PFSK-1 (cell line): Measurements from ENCODE around the gene RICTOR.

ENCODE experiments used
- FOXP2 ChIP-seq: optimal IDR thresholded peaks from 2 replicates; pipeline ENCODE3; 2011; ENCODE audit warnings: borderline replicate concordance, control low read depth, inconsistent platforms; ENCODE audit not compliant: insufficient read depth; ENCODE audit errors: extremely low read length, extremely low read depth
- POLR2AphosphoS5 ChIP-seq: IDR thresholded peaks from 2 replicates; pipeline ENCODE4 v1.6.1; 2012; ENCODE audit warnings: low read depth, mild to moderate bottlenecking, control low read depth, low read length, moderate library complexity
- REST ChIP-seq, 2 experiments: IDR thresholded peaks; 2 replicates each; pipeline versions ENCODE4 v1.6.1 to v1.8.0; 2011 to 2012; ENCODE audit warnings: low read depth in 2 of 2, low read length in 2 of 2, control low read depth in 1 of 2, inconsistent platforms in 1 of 2, mild to moderate bottlenecking in 1 of 2, moderate library complexity in 1 of 2; ENCODE audit not compliant: insufficient read depth in 1 of 2
- SIN3A ChIP-seq: IDR thresholded peaks from 2 replicates; pipeline ENCODE4 v1.6.1; 2012; ENCODE audit warnings: mild to moderate bottlenecking, low read length, moderate library complexity, borderline replicate concordance; ENCODE audit not compliant: insufficient read depth
- TAF1 ChIP-seq: IDR thresholded peaks from 2 replicates; pipeline ENCODE4 v1.6.1; 2012; ENCODE audit warnings: low read length, control low read depth, borderline replicate concordance; ENCODE audit not compliant: insufficient read depth

The RICTOR gene

GRCh38 chr5:39106322-39106721 is 32.1 kb upstream of the RICTOR start:
- TF ChIP-seq TAF1 (no peak), SIN3A (no peak), REST (IDR thresholded peaks at IDR 0.05; ENCODE audit: insufficient read depth in 1 of 2, low read depth in 2 of 2, low read length in 2 of 2) (no peak), FOXP2 (no peak)

DNA sequence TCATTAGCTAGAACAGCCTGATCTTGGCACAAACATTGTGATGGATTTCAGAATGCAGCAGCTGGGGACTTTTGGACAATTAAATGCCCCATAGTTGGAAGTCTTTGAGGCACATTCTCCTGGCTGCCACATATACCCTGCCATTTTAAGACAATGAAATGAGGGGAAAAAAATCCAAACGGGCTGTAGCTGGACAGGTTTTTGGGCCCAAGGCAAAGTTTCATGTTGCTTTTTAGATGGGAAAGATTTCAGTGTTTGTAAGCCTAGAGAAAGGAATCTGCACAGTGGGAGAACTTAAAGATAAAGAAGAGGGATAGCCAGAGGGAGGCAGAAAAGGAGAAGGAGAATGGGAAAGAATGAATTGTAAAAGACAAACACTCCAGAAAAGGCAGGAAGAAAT is 30.0 kb upstream of the RICTOR start:
- TF ChIP-seq REST (IDR thresholded peaks at IDR 0.05; ENCODE audit: insufficient read depth in 1 of 2, low read depth in 2 of 2, low read length in 2 of 2) (no peak), POLR2AphosphoS5 (no peak), SIN3A (no peak), FOXP2 (no peak), TAF1 (no peak)

DNA sequence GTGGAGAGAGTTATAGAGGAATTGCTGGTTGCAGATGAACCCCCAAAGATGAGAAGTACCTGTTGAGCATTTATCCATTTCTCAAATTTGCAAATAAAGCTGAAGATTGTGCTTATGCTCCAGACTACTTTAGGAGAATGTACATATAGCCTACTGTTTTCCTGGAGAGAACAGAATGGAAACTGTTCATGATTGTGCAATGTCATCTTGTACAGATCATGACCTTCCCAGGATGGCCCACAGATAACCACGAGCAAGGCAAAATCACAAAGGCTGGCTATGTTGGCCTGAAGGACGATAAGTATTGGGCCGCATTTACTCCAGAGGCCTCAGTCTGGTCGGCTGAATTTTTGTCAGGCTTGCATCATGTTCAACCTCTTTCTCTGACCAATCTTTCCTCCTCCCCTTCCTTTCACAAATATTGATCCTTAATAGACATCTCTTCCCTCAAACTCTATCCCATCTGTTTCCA is 28.5 kb upstream of the RICTOR start:
- TF ChIP-seq SIN3A (no peak), TAF1 (no peak), REST (IDR thresholded peaks at IDR 0.05; ENCODE audit: insufficient read depth in 1 of 2, low read depth in 2 of 2, low read length in 2 of 2) (no peak), FOXP2 (no peak), POLR2AphosphoS5 (no peak)

- TF ChIP-seq REST (IDR thresholded peaks at IDR 0.05; ENCODE audit: insufficient read depth in 1 of 2, low read depth in 2 of 2, low read length in 2 of 2) (peak in 1 of 2 experiments; percentile 55; a peak in 1 of 4 replicates), FOXP2 (peak; percentile 100), SIN3A (peak; percentile 52; the same call in 1 of the 2 replicates), TAF1 (peak; percentile 33; the same call in 1 of the 2 replicates), POLR2AphosphoS5 (no peak)
Observed at GRCh38 chr5:39100851-39101396, 26.7 kb upstream of the RICTOR start.
